Measurements from ENCODE around the gene GLP1R. TPM values are rescaled to one million over a fixed set of nuclear protein-coding genes. Genes with fewer than 3 reads are reported as not detected.

Gene GLP1R
- total RNA-seq, 1 experiment from 2014 or later, result not detected

GRCh38 chr6:39091220-39091619 lies 42.6 kb downstream of the GLP1R start:
- H3K9me2 ChIP-seq (ENCODE audit: insufficient read depth), result no peaks in the 10 kb centered on the region
- H4K20me1 ChIP-seq (ENCODE audit: insufficient read depth), result no peaks in the 10 kb centered on the region
- no peaks in the 10 kb centered on the region for H3K4me1 ChIP-seq (ENCODE audit: control insufficient read depth in 1 of 2, insufficient read depth in 2 of 2, low read length in 2 of 2)
- H3K79me2 ChIP-seq (ENCODE audit: insufficient read depth, low read length), result no peaks in the 10 kb centered on the region
- H3K27ac ChIP-seq (ENCODE audit: low read depth, low read length), result no peak overlapping the region
- H2AFZ ChIP-seq (ENCODE audit: low read depth, low read length, poor library complexity, severe bottlenecking), result no peak overlapping the region
- intact Hi-C loops (cut with micrococcal nuclease), result no loop called here
- no peaks in the 10 kb centered on the region for H3K9me3 ChIP-seq (ENCODE audit: control insufficient read depth in 1 of 2, insufficient read depth in 1 of 2, low read depth in 1 of 2, low read length in 2 of 2)
- peaks cover 82% of the 10 kb centered on the region for H3K27me3 ChIP-seq (ENCODE audit: insufficient read depth, low read length)
- ATAC-seq, result no peak
- no peak overlapping the region for H3K4me3 ChIP-seq (replicated peaks in 1 of 2; ENCODE audit: low read depth in 1 of 2, low read length in 2 of 2)
- no peak overlapping the region for H3K9ac ChIP-seq (ENCODE audit: low read length)
- ChIA-PET POLR2A (no interaction called here), CTCF (interaction anchor here (0.6 kb wide), 1 partner anchor 191 kb away, joined by 3 read pairs; no protein-coding TSS in a partner anchor), RAD21 (ENCODE audit: low non-redundant PET in 1 of 2, low total read pairs in 2 of 2, uncharacterized antibody in 2 of 2, unreplicated experiment in 2 of 2) (no interaction called here)
- no TSS peak for BruUV-seq (replicated peaks)
- H3K36me3 ChIP-seq (ENCODE audit: control insufficient read depth in 1 of 2, insufficient read depth in 2 of 2, low read length in 2 of 2), result no peaks in the 10 kb centered on the region
- no peak for TF ChIP-seq POLR2A (IDR thresholded peaks at IDR 0.05; ENCODE audit: borderline replicate concordance, extremely low read depth, insufficient read depth, insufficient read length)
- no peak for TF ChIP-seq EZH2phosphoT487 (IDR thresholded peaks at IDR 0.05; ENCODE audit: borderline replicate concordance)
- no peak for TF ChIP-seq JUND (IDR thresholded peaks at IDR 0.05)
- TF ChIP-seq YY1 (IDR thresholded peaks at IDR 0.05; ENCODE audit: extremely low read depth, insufficient replicate concordance, low read depth, low read length), result no peak
- no peak for TF ChIP-seq FOSL1 (IDR thresholded peaks at IDR 0.05; ENCODE audit: low read depth)
- TF ChIP-seq EGR1 (IDR thresholded peaks at IDR 0.05; ENCODE audit: low read depth), result no peak
- TF ChIP-seq, protein P1, sequence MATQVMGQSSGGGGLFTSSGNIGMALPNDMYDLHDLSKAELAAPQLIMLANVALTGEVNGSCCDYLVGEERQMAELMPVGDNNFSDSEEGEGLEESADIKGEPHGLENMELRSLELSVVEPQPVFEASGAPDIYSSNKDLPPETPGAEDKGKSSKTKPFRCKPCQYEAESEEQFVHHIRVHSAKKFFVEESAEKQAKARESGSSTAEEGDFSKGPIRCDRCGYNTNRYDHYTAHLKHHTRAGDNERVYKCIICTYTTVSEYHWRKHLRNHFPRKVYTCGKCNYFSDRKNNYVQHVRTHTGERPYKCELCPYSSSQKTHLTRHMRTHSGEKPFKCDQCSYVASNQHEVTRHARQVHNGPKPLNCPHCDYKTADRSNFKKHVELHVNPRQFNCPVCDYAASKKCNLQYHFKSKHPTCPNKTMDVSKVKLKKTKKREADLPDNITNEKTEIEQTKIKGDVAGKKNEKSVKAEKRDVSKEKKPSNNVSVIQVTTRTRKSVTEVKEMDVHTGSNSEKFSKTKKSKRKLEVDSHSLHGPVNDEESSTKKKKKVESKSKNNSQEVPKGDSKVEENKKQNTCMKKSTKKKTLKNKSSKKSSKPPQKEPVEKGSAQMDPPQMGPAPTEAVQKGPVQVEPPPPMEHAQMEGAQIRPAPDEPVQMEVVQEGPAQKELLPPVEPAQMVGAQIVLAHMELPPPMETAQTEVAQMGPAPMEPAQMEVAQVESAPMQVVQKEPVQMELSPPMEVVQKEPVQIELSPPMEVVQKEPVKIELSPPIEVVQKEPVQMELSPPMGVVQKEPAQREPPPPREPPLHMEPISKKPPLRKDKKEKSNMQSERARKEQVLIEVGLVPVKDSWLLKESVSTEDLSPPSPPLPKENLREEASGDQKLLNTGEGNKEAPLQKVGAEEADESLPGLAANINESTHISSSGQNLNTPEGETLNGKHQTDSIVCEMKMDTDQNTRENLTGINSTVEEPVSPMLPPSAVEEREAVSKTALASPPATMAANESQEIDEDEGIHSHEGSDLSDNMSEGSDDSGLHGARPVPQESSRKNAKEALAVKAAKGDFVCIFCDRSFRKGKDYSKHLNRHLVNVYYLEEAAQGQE (IDR thresholded peaks at IDR 0.05; ENCODE audit: low read depth), result no peak
- TF ChIP-seq SRF (IDR thresholded peaks at IDR 0.05; ENCODE audit: low read depth), result no peak
- TF ChIP-seq EZH2 (IDR thresholded peaks at IDR 0.05), result no peak
- no peak for TF ChIP-seq TCF7L2 (IDR thresholded peaks at IDR 0.05; ENCODE audit: borderline replicate concordance, extremely low read depth, insufficient read depth, insufficient read length)
- TF ChIP-seq ZNF274 (IDR thresholded peaks at IDR 0.05; ENCODE audit: low read depth, low read length), result no peak
- TF ChIP-seq POLR2AphosphoS5 (IDR thresholded peaks at IDR 0.05; ENCODE audit: low read depth, low read length), result no peak
- no peak for TF ChIP-seq RAD21 (IDR thresholded peaks at IDR 0.05; ENCODE audit: low read depth)
- TF ChIP-seq ATF3 (IDR thresholded peaks at IDR 0.05), result no peak
- DNase-seq (ENCODE audit: low read depth, low spot score), result no peak
- no peak overlapping the region for H3K4me2 ChIP-seq (ENCODE audit: low read length)
